COLO668 (cell line): ENCODE data around the gene HSD17B1.

ENCODE experiments used
- DNase-seq: peaks from one replicate; lab custom pipeline; 2025; ENCODE audit not compliant: unreplicated experiment; lab: John Stamatoyannopoulos, UW

HSD17B1 gene

GRCh38 chr17:42565523-42566214, 12.9 kb downstream of the HSD17B1 start:
- DNase-seq, result no peak

- DNase-seq, result no peak
Observed at GRCh38 chr17:42566215-42566882, 13.6 kb downstream of the HSD17B1 start.

GRCh38 chr17:42566883-42567573, 14.3 kb downstream of the HSD17B1 start, which contains the start of gene MLX:
MLX (plus strand) TSS chr17:42567100; CDS start chr17:42567125, 25 bp downstream.
- DNase-seq, result peak; percentile 93

GRCh38 chr17:42568341-42569111, 15.8 kb downstream of the HSD17B1 start:
- no peak for DNase-seq

GRCh38 chr17:42571435-42572225, 18.9 kb downstream of the HSD17B1 start:
- DNase-seq, result no peak

- no peak for DNase-seq
Observed at GRCh38 chr17:42573095-42573494, 20.4 kb downstream of the HSD17B1 start.

GRCh38 chr17:42574463-42574862, 21.7 kb downstream of the HSD17B1 start:
- DNase-seq, result no peak

- no peak for DNase-seq
Observed at GRCh38 chr17:42577140-42577531, 24.4 kb downstream of the HSD17B1 start.

GRCh38 chr17:42577532-42578281, 25.0 kb downstream of the HSD17B1 start, which contains the start of gene PSMC3IP:
PSMC3IP (minus strand) TSS chr17:42577729; CDS start chr17:42577686, 43 bp downstream.
- peak; percentile 89 for DNase-seq

GRCh38 chr17:42578282-42578869, 25.7 kb downstream of the HSD17B1 start:
- DNase-seq, result peak; percentile 59

GRCh38 chr17:42579794-42580551, 27.2 kb downstream of the HSD17B1 start:
- no peak for DNase-seq

GRCh38 chr17:42581744-42582270, 29.1 kb downstream of the HSD17B1 start:
- no peak for DNase-seq

- no peak for DNase-seq
Observed at GRCh38 chr17:42584880-42585279, 32.2 kb downstream of the HSD17B1 start.

GRCh38 chr17:42585353-42585752, 32.6 kb downstream of the HSD17B1 start:
- no peak for DNase-seq

GRCh38 chr17:42586514-42587230, 33.9 kb downstream of the HSD17B1 start:
- no peak for DNase-seq

- no peak for DNase-seq
Observed at GRCh38 chr17:42590886-42591285, 38.2 kb downstream of the HSD17B1 start.

GRCh38 chr17:42591411-42591810, 38.7 kb downstream of the HSD17B1 start:
- no peak for DNase-seq

- DNase-seq, result no peak
Observed at GRCh38 chr17:42596386-42596785, 43.7 kb downstream of the HSD17B1 start.
